Karpas-422 (cell line): ENCODE data around the gene MLPH. TPM values are rescaled to one million over a fixed set of nuclear protein-coding genes. Genes with fewer than 3 reads are reported as not detected.

Experiments
- DNase-seq: peaks from one replicate; pipeline ENCODE4 v3.0.0-alpha.2; 2015
- H2AFZ ChIP-seq: fragments of 200-600 bp; sonication (generic); 2 replicates; pipeline ENCODE4 v1.6.1; 2014; ENCODE audit warnings: antibody characterized with exemption, low read length, mixed read lengths
- H3K27ac ChIP-seq: fragments of 200-600 bp; sonication (generic); 2 replicates; pipeline ENCODE4 v1.5.1; 2014; ENCODE audit warnings: mild to moderate bottlenecking, low read length, moderate library complexity
- H3K27me3 ChIP-seq: fragments of 200-600 bp; sonication (generic); 2 replicates; pipeline ENCODE4 v1.6.1; 2014; ENCODE audit warnings: low read length, mixed read lengths
- H3K36me3 ChIP-seq: fragments of 200-600 bp; sonication (generic); 2 replicates; pipeline ENCODE4 v1.6.1; 2014; ENCODE audit warnings: low read length, mixed read lengths; ENCODE audit not compliant: insufficient read depth
- H3K4me1 ChIP-seq: fragments of 200-600 bp; sonication (generic); 2 replicates; pipeline ENCODE4 v1.6.1; 2014; ENCODE audit warnings: mild to moderate bottlenecking, low read length, mixed read lengths
- H3K4me2 ChIP-seq: fragments of 200-600 bp; sonication (generic); 2 replicates; pipeline ENCODE4 v1.6.1; 2014; ENCODE audit warnings: low read length, low read depth, mild to moderate bottlenecking; ENCODE audit not compliant: poor library complexity, severe bottlenecking
- H3K4me3 ChIP-seq: fragments of 200-600 bp; sonication (generic); 2 replicates; pipeline ENCODE4 v1.5.1; 2014; ENCODE audit warnings: mild to moderate bottlenecking, antibody characterized with exemption, low read length, mixed read lengths
- H3K79me2 ChIP-seq: fragments of 200-600 bp; sonication (generic); 2 replicates; pipeline ENCODE4 v1.6.1; 2014; ENCODE audit warnings: mild to moderate bottlenecking, low read length, mixed read lengths
- H3K9ac ChIP-seq: fragments of 200-600 bp; sonication (generic); 2 replicates; pipeline ENCODE4 v1.6.0; 2014; ENCODE audit warnings: low read length
- H3K9me2 ChIP-seq: fragments of 200-600 bp; sonication (generic), shearing (Covaris generic); replicated peaks from 2 replicates; pipeline ENCODE4 v1.6.0; 2014; ENCODE audit warnings: mild to moderate bottlenecking, low read length, moderate library complexity; ENCODE audit not compliant: insufficient read depth
- H3K9me3 ChIP-seq: fragments of 300-700, 200-600 bp; sonication (generic); 2 replicates; pipeline ENCODE4 v1.6.1; 2014; ENCODE audit warnings: low read length, mixed read lengths
- H4K20me1 ChIP-seq: fragments of 200-600 bp; sonication (generic); 2 replicates; pipeline ENCODE4 v1.6.1; 2014; ENCODE audit warnings: mild to moderate bottlenecking, antibody characterized with exemption, low read length, low read depth; ENCODE audit not compliant: insufficient read depth
- total RNA-seq: library from RNA; depleted of rRNA; stranded (reverse); fragments of >200 nt; shearing (Covaris generic); gene quantifications from 2 replicates; pipeline ENCODE4 v1.2.3, GENCODE V29; 2014; ENCODE audit warnings: low replicate concordance

MLPH gene
- total RNA-seq, 1 experiment from 2014 or later: not detected

GRCh38 chr2:237446338-237446665, 40.7 kb upstream of the MLPH start:
- Histone ChIP-seq H3K4me1 (no peaks in the 10 kb centered on the region), H3K27ac (no peak overlapping the region), H3K36me3 (no peaks in the 10 kb centered on the region), H2AFZ (no peak overlapping the region), H3K79me2 (no peaks in the 10 kb centered on the region), H4K20me1 (no peaks in the 10 kb centered on the region), H3K9ac (no peak overlapping the region), H3K9me3 (no peaks in the 10 kb centered on the region), H3K9me2 (no peaks in the 10 kb centered on the region), H3K4me3 (no peak overlapping the region), H3K4me2 (no peak overlapping the region), H3K27me3 (no peaks in the 10 kb centered on the region)
- no peak for DNase-seq

GRCh38 chr2:237447496-237447895, 39.6 kb upstream of the MLPH start:
- no peak overlapping the region for H2AFZ ChIP-seq
- no peaks in the 10 kb centered on the region for H3K79me2 ChIP-seq
- no peaks in the 10 kb centered on the region for H3K27me3 ChIP-seq
- no peaks in the 10 kb centered on the region for H3K9me2 ChIP-seq
- H3K9ac ChIP-seq: no peak overlapping the region
- DNase-seq: no peak
- H3K4me3 ChIP-seq: no peak overlapping the region
- H3K4me1 ChIP-seq: no peaks in the 10 kb centered on the region
- H3K36me3 ChIP-seq: no peaks in the 10 kb centered on the region
- H3K4me2 ChIP-seq: no peak overlapping the region
- H4K20me1 ChIP-seq: no peaks in the 10 kb centered on the region
- H3K9me3 ChIP-seq: no peaks in the 10 kb centered on the region
- no peak overlapping the region for H3K27ac ChIP-seq

GRCh38 chr2:237448171-237448570, 38.9 kb upstream of the MLPH start:
- no peaks in the 10 kb centered on the region for H4K20me1 ChIP-seq
- H3K79me2 ChIP-seq: no peaks in the 10 kb centered on the region
- no peaks in the 10 kb centered on the region for H3K9me2 ChIP-seq
- H3K9me3 ChIP-seq: no peaks in the 10 kb centered on the region
- no peak overlapping the region for H3K27ac ChIP-seq
- DNase-seq: no peak
- H3K4me2 ChIP-seq: no peak overlapping the region
- no peaks in the 10 kb centered on the region for H3K36me3 ChIP-seq
- H2AFZ ChIP-seq: no peak overlapping the region
- H3K9ac ChIP-seq: no peak overlapping the region
- no peak overlapping the region for H3K4me3 ChIP-seq
- H3K4me1 ChIP-seq: no peaks in the 10 kb centered on the region
- no peaks in the 10 kb centered on the region for H3K27me3 ChIP-seq

GRCh38 chr2:237448626-237449025, 38.4 kb upstream of the MLPH start:
- no peak overlapping the region for H3K9ac ChIP-seq
- H3K9me2 ChIP-seq: no peaks in the 10 kb centered on the region
- no peak overlapping the region for H3K4me2 ChIP-seq
- no peak overlapping the region for H3K4me3 ChIP-seq
- no peaks in the 10 kb centered on the region for H3K9me3 ChIP-seq
- H3K27me3 ChIP-seq: no peaks in the 10 kb centered on the region
- no peaks in the 10 kb centered on the region for H3K79me2 ChIP-seq
- no peak overlapping the region for H2AFZ ChIP-seq
- H3K27ac ChIP-seq: no peak overlapping the region
- DNase-seq: no peak
- no peaks in the 10 kb centered on the region for H4K20me1 ChIP-seq
- H3K36me3 ChIP-seq: no peaks in the 10 kb centered on the region
- H3K4me1 ChIP-seq: no peaks in the 10 kb centered on the region

GRCh38 chr2:237449193-237449881, 37.7 kb upstream of the MLPH start:
- Histone ChIP-seq H2AFZ (no peak overlapping the region), H3K27ac (no peak overlapping the region), H3K4me3 (no peak overlapping the region), H3K4me1 (no peaks in the 10 kb centered on the region), H3K36me3 (no peaks in the 10 kb centered on the region), H4K20me1 (no peaks in the 10 kb centered on the region), H3K4me2 (no peak overlapping the region), H3K9me2 (no peaks in the 10 kb centered on the region), H3K9ac (no peak overlapping the region), H3K9me3 (no peaks in the 10 kb centered on the region), H3K79me2 (no peaks in the 10 kb centered on the region), H3K27me3 (no peaks in the 10 kb centered on the region)
- peak; percentile 24 for DNase-seq

- H3K79me2 ChIP-seq: no peaks in the 10 kb centered on the region
- H3K4me2 ChIP-seq: no peak overlapping the region
- H3K27ac ChIP-seq: no peak overlapping the region
- no peak overlapping the region for H2AFZ ChIP-seq
- H4K20me1 ChIP-seq: no peaks in the 10 kb centered on the region
- no peak overlapping the region for H3K4me3 ChIP-seq
- H3K27me3 ChIP-seq: no peaks in the 10 kb centered on the region
- no peaks in the 10 kb centered on the region for H3K36me3 ChIP-seq
- no peaks in the 10 kb centered on the region for H3K4me1 ChIP-seq
- H3K9me3 ChIP-seq: no peaks in the 10 kb centered on the region
- peak; percentile 5 for DNase-seq
- no peaks in the 10 kb centered on the region for H3K9me2 ChIP-seq
- H3K9ac ChIP-seq: no peak overlapping the region
Measured at GRCh38 chr2:237450108-237450507, 36.9 kb upstream of the MLPH start.

- no peak overlapping the region for H3K4me3 ChIP-seq
- no peak overlapping the region for H2AFZ ChIP-seq
- no peaks in the 10 kb centered on the region for H4K20me1 ChIP-seq
- H3K4me2 ChIP-seq: no peak overlapping the region
- no peak overlapping the region for H3K9ac ChIP-seq
- no peaks in the 10 kb centered on the region for H3K36me3 ChIP-seq
- no peak overlapping the region for H3K27ac ChIP-seq
- H3K27me3 ChIP-seq: no peaks in the 10 kb centered on the region
- DNase-seq: peak; percentile 15
- H3K9me2 ChIP-seq: no peaks in the 10 kb centered on the region
- H3K4me1 ChIP-seq: no peaks in the 10 kb centered on the region
- H3K9me3 ChIP-seq: no peaks in the 10 kb centered on the region
- no peaks in the 10 kb centered on the region for H3K79me2 ChIP-seq
Measured at GRCh38 chr2:237450583-237450982, 36.5 kb upstream of the MLPH start.

- Histone ChIP-seq H3K9me2 (no peaks in the 10 kb centered on the region), H3K27me3 (no peaks in the 10 kb centered on the region), H3K9ac (no peak overlapping the region), H3K27ac (no peak overlapping the region), H3K36me3 (no peaks in the 10 kb centered on the region), H3K79me2 (no peaks in the 10 kb centered on the region), H3K4me2 (no peak overlapping the region), H3K4me1 (no peaks in the 10 kb centered on the region), H3K9me3 (no peaks in the 10 kb centered on the region), H3K4me3 (no peak overlapping the region), H2AFZ (no peak overlapping the region), H4K20me1 (no peaks in the 10 kb centered on the region)
- peak; percentile 11 for DNase-seq
Measured at GRCh38 chr2:237451643-237452469, 35.2 kb upstream of the MLPH start.
